Activated naive CD8-positive, alpha-beta T cell treated with anti-CD3 and anti-CD28 coated beads, Interleukin-2, amount 50 U/mL, for 16 hours (primary cell): ENCODE data around the gene PLXNB3.

Source experiments
- DNase-seq: peaks from one replicate; pipeline ENCODE4 v3.0.0-alpha.2; 2020; ENCODE audit warnings: low read depth, low spot score

The PLXNB3 gene

GRCh38 chrX:153773741-153774575, 9.9 kb downstream of the PLXNB3 start:
- DNase-seq = no peak

DNA sequence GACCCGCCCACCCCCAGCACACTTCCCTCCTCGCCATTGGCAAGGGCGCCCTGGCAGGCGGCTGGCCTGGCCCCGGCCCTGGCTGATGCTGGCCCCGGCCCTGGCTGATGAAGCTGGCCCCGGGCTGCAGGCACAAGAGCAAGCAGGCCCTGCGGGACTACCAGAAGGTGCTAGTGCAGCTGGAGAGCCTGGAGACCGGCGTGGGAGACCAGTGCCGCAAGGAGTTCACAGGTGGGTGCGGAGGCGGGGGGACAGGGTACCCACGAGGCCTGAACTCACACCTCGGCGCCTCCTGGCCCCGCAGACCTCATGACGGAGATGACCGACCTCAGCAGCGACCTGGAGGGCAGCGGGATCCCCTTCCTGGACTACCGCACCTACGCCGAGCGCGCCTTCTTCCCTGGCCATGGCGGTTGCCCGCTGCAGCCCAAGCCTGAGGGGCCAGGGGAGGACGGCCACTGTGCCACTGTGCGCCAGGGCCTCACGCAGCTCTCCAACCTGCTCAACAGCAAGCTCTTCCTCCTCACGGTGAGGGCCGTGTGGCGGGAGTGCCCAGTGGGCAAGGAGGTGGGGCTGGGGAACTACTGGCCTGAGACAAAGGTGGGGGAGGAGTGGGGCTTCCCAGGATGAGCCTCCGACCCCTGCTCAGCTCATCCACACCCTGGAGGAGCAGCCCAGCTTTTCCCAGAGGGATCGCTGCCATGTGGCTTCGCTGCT, 10.7 kb downstream of the PLXNB3 start:
- DNase-seq = no peak

DNA sequence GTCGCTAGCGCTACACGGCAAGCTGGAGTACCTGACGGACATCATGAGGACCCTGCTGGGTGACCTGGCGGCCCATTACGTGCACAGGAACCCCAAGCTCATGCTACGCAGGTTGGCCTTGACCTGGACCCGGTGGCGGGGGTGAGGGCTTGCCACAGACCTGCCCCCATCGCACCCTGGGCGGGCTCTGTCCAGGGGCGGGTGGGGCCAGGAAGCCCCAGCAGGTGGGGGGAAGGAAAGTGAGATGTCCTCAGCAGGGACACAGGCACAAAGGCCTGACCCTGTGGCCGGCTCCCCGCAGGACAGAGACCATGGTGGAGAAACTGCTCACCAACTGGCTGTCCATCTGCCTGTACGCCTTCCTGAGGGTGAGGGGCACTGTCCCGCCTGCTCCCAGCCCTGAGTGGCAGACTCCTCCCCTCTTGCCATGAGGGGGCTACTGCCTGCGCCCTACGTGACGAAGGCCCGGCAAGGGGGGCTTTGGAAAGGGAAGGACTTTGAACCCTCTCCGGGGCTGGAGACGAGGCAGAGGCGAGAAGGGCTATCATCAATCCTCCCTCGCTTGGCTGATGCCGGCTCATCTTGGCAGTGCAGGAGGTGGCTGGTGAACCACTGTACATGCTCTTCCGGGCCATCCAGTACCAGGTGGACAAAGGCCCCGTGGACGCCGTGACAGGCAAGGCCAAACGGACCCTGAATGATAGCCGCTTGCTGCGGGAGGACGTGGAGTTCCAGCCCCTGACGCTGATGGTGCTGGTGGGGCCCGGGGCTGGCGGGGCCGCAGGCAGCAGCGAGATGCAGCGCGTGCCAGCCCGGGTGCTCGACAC, 11.5 kb downstream of the PLXNB3 start:
- DNase-seq = no peak

- no peak for DNase-seq
Observed at GRCh38 chrX:153776120-153776599, 12.1 kb downstream of the PLXNB3 start.

DNA sequence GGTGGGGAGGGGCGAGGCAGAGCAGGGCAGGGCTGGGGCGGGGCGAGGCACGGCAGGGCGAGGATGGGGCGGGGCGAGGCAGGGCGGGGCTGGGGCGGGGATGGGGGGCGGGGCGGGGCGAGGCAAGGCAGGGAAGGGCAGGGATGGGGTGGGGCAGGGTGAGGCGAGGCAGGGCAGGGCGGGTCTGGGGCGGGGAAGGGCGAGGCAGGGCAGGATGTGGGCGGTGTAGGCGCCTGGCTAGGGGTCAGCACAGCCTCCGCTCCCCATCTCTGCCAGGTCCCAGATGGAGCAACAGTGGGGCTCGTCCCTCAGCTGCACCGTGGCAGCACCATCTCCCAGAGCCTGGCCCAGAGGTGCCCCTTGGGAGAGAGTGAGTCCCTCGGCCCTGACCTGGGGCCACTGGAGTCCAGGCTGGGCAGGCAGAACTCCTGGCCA, 12.6 kb downstream of the PLXNB3 start:
- no peak for DNase-seq

- no peak for DNase-seq
Observed at GRCh38 chrX:153777261-153778090, 13.4 kb downstream of the PLXNB3 start.

DNA sequence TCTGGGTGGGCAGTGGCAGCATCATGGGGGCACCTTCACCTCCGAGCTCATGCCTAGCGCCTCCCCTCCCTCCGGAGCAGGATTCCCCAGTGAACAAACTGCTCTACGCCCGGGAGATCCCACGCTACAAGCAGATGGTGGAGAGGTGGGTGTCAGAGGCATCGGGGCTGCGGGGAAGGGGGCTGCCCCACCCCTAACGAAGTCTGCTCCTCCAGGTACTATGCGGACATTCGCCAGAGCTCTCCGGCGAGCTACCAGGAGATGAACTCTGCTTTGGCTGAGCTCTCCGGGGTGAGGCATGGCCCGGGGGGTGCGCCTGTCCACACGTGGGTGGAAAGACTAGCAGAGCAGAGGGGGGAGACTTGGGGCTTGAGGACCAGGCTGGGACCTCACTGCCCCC, 14.1 kb downstream of the PLXNB3 start:
- DNase-seq = no peak

- DNase-seq = no peak
Observed at GRCh38 chrX:153778684-153779101, 14.6 kb downstream of the PLXNB3 start.

DNA sequence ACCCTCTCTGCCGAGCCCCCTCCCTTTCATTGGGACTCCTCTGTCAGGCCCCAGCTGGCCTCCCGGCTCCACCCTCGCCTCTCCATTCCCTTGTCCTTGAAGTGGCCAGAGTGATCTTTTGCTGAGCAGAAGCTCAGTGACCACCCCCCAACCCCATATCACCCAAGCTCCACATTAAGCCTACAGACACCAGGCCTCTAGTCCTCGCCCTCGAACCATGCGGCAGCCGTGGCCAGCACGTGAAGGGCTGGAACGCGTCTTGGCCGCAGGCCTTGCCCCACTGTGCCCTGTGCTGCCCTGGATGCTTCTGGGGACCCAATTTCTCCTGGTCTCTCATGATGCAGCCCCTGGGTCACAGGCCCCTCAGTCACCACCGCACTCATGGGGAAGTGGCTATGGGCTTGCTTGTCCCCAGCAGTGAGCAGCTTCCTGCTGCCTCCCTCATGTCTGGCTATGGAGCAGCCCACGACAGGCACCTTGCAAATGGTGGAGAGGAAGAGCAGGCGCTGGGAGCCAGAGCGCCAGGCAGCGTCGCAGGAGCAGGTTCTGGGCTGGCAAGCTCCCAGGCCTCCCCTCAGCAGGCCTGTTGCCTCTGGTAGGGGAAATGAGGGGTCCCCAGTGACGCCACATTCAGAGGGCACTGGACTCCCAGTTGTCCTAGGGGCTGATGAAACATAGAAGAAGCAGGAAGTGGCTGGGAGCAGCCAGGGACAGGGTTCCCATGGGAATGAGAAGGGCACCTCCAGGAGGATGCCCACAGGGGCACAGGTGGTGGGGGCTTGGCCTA, 16.0 kb downstream of the PLXNB3 start:
- DNase-seq = no peak

GRCh38 chrX:153780678-153781427, 16.8 kb downstream of the PLXNB3 start, which contains the start of gene SRPK3:
Gene SRPK3, plus strand, starts transcription at chrX:153781041. Its CDS starts 46 bp downstream, at chrX:153781087.
- DNase-seq = no peak

- DNase-seq = no peak
Observed at GRCh38 chrX:153781428-153782047, 17.5 kb downstream of the PLXNB3 start.

- DNase-seq = no peak
Observed at GRCh38 chrX:153782313-153782712, 18.3 kb downstream of the PLXNB3 start.

- DNase-seq = no peak
Observed at GRCh38 chrX:153782871-153783270, 18.8 kb downstream of the PLXNB3 start.

- DNase-seq = no peak
Observed at GRCh38 chrX:153783378-153784013, 19.4 kb downstream of the PLXNB3 start.

DNA sequence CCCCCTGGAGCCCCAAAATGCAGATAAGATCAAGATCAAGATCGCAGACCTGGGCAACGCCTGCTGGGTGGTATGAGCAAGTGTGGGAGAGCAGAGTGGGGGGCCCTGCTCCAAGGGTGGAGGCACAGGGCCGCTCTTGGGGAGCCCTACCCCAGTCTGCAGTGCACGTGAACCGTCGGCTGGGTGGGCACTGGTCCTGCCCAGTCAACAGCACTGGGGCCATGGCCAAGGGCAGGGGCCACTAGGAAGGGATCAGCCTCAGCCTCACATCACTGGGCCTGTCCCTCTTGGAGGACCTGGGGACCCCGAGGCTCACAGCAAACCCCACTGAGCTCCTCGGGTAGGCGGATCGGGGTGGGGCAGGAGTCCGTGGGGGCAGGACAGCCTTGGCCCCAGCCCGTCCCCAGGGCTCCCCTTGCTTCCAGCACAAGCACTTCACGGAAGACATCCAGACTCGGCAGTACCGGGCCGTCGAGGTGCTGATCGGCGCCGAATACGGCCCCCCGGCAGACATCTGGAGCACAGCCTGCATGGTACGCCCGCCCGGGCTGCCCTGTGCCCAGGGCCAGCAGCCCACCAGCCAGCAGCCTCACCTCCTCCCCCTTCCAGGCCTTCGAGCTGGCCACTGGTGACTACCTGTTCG, 20.4 kb downstream of the PLXNB3 start:
- DNase-seq = no peak

- no peak for DNase-seq
Observed at GRCh38 chrX:153786669-153787068, 22.6 kb downstream of the PLXNB3 start.

GRCh38 chrX:153789654-153790053, 25.6 kb downstream of the PLXNB3 start:
- DNase-seq = no peak
